ENCODE measurements around the gene DLL1. TPM values are rescaled to one million over a fixed set of nuclear protein-coding genes. Genes with fewer than 3 reads are reported as not detected.

DLL1 gene
- total and polyA plus RNA-seq, 2 donors from 2014 or later = 4.5 to 11.9 TPM

GRCh38 chr6:170307080-170307545, 16.2 kb upstream of the DLL1 start:
- intact Hi-C loops (cut with DNase I) = no loop called here
- H3K27ac ChIP-seq (ENCODE audit: low read depth in 2 of 2, low read length in 2 of 2) = peak overlapping the region; percentile 35 to 82
- H3K36me3 ChIP-seq (ENCODE audit: control insufficient read depth in 2 of 3, insufficient read depth in 3 of 3, low read length in 3 of 3) = no peaks in the 10 kb centered on the region
- H3K9me3 ChIP-seq (ENCODE audit: control insufficient read depth in 2 of 3, insufficient read depth in 1 of 3, low read length in 3 of 3) = no peaks in the 10 kb centered on the region
- FAIRE-seq (no peak), DNase-seq (no peak)
- H3K9ac ChIP-seq (ENCODE audit: low read length in 3 of 3) = peak overlapping the region; percentile 43 to 98 (median 54)
- H3K4me1 ChIP-seq (ENCODE audit: control insufficient read depth in 2 of 3, insufficient read depth in 2 of 3, low read depth in 1 of 3, low read length in 3 of 3) = peaks cover 0 to 23% (median 18%) of the 10 kb centered on the region in 3 donors
- H3K27me3 ChIP-seq (ENCODE audit: control insufficient read depth, insufficient read depth, low read length) = no peaks in the 10 kb centered on the region
- H3K4me3 ChIP-seq (ENCODE audit: low read length in 3 of 3) = peak overlapping the region; percentile 80 to 99 (median 81)
- no peak for TF ChIP-seq CTCF (IDR thresholded peaks at IDR 0.05; ENCODE audit: borderline replicate concordance, extremely low read depth, insufficient read depth)

- Histone ChIP-seq H3K4me3 (ENCODE audit: low read length in 3 of 3) (peak within 1 kb of the TSS; percentile 80 to 99 (median 81)), H3K9me3 (ENCODE audit: control insufficient read depth in 2 of 3, insufficient read depth in 1 of 3, low read length in 3 of 3) (no peaks in the 10 kb centered on the region), H3K4me1 (ENCODE audit: control insufficient read depth in 2 of 3, insufficient read depth in 2 of 3, low read depth in 1 of 3, low read length in 3 of 3) (peaks cover 0 to 23% (median 18%) of the 10 kb centered on the region in 3 donors), H3K27me3 (ENCODE audit: control insufficient read depth, insufficient read depth, low read length) (no peaks in the 10 kb centered on the region), H3K27ac (ENCODE audit: low read depth in 2 of 2, low read length in 2 of 2) (peak within 1 kb of the TSS; percentile 35 to 82), H3K9ac (ENCODE audit: low read length in 3 of 3) (peak within 1 kb of the TSS; percentile 43 to 98 (median 54)), H3K36me3 (ENCODE audit: control insufficient read depth in 2 of 3, insufficient read depth in 3 of 3, low read length in 3 of 3) (no peaks in the 10 kb centered on the region)
- no peak for TF ChIP-seq CTCF (IDR thresholded peaks at IDR 0.05; ENCODE audit: borderline replicate concordance, extremely low read depth, insufficient read depth)
- intact Hi-C loops (cut with DNase I) = no loop called here
- no peak for FAIRE-seq
- DNase-seq = peak; percentile 96 to 99 (median 97)
Measured at GRCh38 chr6:170306324-170307079, 15.6 kb upstream of the DLL1 start, which contains the start of gene FAM120B. Gene FAM120B (plus strand): TSS chr6:170306758. CDS start chr6:170317391, 10,633 bp downstream.

GRCh38 chr6:170305805-170306323, 15.0 kb upstream of the DLL1 start:
- Histone ChIP-seq H3K9ac (ENCODE audit: low read length in 3 of 3) (peak overlapping the region in 2 of 3 donors; percentile 52 to 56), H3K4me1 (ENCODE audit: control insufficient read depth in 2 of 3, insufficient read depth in 2 of 3, low read depth in 1 of 3, low read length in 3 of 3) (peaks cover 0 to 23% (median 18%) of the 10 kb centered on the region in 3 donors), H3K9me3 (ENCODE audit: control insufficient read depth in 2 of 3, insufficient read depth in 1 of 3, low read length in 3 of 3) (no peaks in the 10 kb centered on the region), H3K27me3 (ENCODE audit: control insufficient read depth, insufficient read depth, low read length) (no peaks in the 10 kb centered on the region), H3K36me3 (ENCODE audit: control insufficient read depth in 2 of 3, insufficient read depth in 3 of 3, low read length in 3 of 3) (no peaks in the 10 kb centered on the region), H3K4me3 (ENCODE audit: low read length in 3 of 3) (peak overlapping the region; percentile 79 to 99 (median 81)), H3K27ac (ENCODE audit: low read depth in 2 of 2, low read length in 2 of 2) (peak overlapping the region in 1 of 2 donors; percentile 23)
- DNase-seq (peak in 1 of 5 donors; percentile 48), FAIRE-seq (no peak)
- intact Hi-C loops (cut with DNase I) = no loop called here
- no peak for TF ChIP-seq CTCF (IDR thresholded peaks at IDR 0.05; ENCODE audit: borderline replicate concordance, extremely low read depth, insufficient read depth)
